ENCODE data around the gene CYSRT1.

The CYSRT1 gene, protein sequence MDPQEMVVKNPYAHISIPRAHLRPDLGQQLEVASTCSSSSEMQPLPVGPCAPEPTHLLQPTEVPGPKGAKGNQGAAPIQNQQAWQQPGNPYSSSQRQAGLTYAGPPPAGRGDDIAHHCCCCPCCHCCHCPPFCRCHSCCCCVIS

DNA sequence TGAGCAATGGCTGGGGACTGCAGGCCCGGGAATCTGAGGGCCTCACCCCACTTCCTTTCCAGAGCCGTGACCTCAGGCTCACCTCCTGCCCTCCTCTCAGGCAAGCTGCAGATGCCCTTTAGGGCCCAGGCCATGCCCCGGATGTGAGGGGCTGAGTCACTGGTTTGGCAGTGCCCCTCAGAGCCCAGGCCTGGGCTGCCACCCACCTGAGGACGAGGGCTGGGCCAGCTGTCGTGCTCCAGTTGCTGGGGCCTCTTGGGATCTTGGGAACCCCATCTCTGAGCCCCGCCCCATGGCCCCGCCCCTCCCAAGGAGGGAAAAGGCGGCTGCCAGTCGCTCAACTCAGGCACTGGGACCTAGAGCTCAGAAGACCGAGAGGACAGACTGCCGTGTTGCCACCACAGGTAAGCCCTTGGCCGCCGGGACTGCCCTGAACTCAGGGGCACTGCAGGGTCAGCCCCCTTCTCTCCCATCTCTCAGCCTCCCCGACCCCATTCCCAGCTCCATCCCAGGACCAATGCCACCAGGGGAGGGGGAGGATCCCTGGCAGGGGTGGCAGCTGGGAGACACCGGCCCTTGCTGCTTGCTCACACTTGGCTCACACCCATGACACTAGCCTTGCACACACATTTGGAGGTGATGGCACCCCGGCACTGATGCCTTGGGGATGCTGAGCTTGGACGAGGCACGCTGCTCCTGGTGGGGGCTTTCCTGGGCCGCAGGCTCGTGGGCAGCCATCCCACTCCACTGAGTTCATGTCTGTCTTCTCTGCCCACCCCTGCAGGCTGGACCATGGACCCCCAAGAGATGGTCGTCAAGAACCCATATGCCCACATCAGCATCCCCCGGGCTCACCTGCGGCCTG lies at the start of gene CYSRT1:
Gene CYSRT1, plus strand, starts transcription at position 345 of the 865 bp plus-strand sequence. Its CDS starts 448 bp downstream, at position 793.
- DNase-seq, result no peak

DNA sequence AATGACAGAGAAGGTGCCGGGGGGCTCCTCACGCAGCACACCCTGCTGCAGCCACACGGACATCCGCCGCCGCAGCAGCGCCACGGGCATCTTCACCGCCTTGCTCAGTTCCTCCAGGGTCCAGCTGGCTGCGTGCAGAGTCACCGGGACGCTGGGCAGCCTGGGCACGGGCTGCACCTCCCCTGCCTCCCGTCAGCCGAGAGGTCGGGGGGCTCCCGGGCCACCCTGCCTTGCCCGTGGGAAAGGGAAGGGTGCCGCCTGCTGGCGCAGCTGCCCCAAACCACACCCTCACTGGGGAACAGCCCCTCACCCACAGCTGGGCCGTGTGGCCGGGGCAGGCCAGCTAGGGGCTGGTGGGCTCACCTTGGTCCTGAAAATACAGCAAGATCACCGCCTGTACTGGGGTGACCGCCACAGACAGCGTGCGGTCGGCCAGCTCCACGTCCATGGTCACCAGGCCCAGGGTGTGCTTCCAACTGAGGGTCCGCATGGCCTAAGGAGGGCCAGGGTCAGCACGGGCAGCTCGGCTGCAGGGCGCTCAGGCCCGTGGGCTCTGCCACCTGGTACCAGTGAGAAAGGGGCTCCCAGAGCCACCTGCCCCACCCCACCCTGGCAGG lies 49.5 kb upstream of the CYSRT1 start:
- DNase-seq, result no peak

DNA sequence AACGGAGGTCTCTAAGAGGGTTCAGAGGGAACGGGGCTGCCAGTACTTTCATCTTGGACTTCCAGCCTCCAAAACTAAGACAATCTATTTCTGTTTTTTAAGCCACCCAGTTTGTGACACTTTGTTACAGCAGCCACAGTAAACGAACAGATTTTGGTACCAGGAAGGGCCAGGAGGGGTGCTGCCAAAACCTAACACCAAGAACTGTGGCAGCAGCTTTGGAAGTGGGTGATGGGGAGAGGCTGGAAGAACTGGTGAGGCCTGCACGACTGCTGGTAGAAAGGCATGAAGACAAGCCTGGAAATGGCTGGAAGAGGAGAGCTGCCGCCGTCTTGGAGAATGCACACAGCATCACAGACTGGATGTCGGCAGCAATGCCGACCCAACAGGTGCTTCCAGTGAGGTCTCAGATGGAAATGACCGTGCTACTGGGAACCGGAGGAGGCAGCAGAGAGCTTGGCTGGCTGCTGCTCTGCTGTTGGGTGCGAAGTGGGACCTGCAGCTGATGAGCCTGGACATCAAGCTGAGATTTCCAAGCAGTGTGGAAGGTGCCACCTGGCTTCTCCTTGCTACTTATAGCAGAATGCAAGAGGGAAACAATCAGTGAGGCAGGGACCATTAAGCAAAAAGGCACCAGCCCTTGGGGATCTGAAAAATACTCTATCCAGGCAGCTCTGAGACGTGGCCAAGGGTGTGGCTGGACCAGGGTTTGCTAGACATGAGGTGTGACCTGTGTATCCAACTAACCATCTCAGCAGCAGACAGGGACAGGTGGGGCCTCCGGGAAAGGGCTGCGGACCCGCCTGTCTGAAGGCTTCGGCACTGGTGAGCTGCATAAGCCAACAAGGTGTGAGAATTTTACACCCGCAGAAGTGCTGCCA lies 48.4 kb upstream of the CYSRT1 start:
- DNase-seq, result peak in 1 of 2 experiments; percentile 69

DNA sequence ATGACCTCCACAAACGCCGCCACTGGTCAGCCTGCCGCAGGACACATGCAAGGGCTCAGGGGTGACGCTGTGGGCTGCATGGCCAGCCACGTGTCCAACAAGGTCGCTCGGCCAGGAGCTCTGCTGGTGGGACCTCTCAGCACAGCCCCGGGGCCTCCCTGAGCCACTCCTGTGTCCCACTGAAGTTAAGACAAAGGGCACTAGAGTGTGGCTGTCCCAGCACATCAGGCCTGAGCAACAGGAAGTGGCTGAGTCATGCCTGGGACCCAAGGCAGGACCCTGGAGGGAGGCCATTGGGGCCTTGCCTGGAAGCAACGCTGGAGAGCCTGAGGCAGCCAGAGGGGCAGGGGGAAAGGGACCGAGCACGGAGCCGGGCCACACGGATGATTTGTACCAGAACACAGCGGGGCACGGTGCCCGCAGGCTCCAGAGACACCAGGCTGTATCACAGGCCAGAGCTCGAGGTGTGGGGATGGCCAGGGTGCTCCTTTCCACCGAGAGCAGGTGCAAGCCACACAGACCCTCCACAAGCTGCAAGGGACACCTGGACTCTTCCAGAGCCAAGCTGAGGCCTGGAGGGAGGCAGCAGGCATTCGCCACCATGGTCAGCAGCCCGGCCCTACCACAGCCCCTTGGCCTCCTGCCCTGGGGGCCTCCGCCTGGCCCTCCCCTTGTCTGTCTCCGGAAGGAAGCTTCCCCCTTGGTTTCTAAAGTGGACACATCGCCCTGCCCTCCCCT lies 46.6 kb upstream of the CYSRT1 start:
- no peak for DNase-seq

DNA sequence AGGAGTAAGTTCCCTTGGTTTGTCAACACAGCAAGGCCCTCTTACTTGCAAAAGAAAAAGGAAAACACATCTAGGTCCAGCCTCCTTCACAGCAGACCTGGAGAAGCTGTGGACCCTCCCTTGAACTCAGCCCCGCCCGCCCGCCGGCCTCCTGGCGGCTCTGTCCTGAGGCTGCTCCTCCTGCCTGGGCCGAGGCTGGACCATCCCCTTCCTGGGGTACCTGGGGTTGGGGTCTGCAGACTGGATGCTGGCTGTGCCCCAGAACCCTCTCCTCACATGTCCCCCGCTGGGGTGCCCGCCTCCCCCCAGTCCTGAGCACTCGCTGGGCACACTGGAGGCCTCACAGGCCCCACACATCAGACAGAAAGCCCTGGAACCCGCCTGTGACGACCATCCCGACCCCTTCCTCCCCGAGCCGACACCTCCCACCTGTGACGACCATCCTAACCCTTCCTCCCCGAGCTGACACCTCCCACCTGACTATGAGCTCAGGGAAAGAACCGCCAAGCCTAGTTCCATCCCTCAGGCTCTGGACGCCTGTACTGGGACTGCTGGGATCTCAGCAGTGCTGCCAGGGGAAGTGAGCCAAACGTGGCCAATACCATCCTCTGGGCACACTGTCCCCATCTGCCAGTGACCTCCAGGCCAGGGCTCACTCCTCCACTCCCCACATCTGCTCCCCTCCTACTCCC lies 45.9 kb upstream of the CYSRT1 start:
- no peak for DNase-seq

DNA sequence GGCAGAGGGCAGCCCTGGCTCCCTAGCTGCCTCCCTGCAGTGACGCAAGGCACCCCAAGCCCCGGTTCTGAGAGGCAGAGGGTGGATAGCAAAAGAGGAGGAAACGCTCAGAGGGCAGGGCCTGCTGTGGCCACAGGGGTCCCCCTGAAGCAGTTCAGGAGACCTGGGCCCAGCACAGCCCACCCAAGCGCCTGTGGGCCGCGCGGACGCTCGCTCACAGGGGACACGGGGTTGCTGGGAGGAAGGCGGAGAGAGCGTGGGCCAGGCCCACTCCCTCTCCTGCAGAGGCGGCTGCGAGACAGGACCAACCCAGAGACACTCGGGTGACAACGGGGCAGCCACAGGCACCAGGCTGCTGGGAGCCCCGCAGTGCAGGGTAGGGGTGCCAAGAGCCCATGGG lies 45.2 kb upstream of the CYSRT1 start:
- DNase-seq, result no peak

DNA sequence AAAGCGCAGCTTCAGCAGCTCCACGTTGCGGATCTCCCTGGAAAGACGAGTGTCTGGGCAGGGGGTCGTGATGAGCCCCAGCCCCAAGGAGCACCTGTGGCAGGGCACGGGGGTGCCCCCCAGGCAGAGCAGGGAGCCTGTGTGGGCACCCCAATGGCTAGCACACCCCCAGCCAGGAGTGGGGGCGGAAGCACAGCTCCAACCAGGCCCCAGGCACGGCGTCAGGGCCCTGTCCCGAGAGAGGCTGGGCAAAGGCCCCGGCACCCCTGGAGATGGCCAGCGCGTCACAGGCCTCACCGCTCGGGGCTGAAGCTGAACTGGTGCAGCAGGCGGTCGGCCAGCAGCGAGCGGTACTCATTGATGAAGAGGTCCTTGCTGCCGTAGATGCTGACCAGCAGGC lies 44.5 kb upstream of the CYSRT1 start:
- no peak for DNase-seq

DNA sequence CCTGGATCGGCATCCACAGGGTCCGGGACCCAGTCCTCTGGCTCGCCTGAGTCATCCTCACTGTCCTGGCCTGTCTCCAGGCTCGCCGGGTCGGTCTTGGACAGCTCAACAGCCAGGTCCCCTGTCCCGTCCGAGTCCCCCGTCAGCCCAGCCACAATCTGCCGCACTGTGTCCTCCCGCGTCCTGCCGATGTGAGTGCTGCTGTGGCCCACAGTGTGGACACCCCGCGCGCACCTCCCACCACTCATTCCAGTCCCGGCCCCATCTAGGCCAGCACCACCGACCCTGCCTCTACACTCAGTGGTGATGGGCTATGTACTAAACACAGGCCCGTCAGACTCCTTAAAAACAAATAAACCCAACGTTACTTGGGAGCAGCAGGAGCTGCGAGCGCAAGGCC lies 43.3 kb upstream of the CYSRT1 start:
- DNase-seq, result no peak

DNA sequence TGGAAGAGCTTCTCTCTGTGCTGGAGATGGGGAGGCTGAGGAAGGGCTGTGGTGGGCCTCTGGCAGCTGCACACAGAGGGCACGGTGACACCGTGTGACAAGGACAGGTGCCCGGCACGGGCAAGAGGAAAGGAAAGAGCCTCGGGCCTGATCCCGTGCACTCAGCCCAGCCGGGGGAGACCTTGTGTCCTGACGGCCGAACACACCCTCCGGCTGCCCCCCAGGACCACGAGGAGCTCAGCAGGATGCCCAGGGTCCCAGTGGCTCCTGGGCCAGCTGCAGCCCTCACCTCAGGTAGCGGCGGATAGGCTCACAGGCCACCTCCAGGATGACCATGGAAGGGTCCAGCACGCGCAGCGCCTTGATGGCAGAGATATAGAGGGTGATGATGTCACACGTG lies 42.1 kb upstream of the CYSRT1 start:
- DNase-seq, result no peak

DNA sequence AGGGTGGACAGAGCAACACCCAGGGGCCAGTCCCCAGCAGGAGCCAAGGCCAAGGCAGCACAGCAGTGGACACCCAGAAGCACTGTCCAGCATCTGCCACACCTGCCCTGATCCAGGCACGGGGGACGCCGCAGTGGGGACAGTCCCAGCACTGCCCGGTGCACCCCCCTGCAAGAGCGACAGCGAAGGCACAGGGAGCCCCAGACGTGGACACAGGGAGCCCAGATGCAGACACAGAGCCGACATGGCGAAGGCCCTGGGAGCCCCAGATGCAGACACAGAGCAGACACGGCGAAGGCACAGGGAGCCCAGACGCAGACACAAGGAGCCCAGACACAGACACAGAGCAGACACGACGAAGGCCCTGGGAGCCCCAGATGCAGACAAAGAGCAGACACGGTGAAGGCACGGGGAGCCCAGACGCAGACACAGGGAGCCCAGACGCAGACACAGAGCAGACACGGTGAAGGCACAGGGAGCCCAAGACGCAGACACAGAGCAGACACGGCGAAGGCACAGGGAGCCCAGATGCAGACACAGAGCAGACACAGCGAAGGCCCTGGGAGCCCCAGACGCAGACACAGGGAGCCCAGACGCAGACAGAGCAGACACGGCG lies 40.9 kb upstream of the CYSRT1 start:
- no peak for DNase-seq

DNA sequence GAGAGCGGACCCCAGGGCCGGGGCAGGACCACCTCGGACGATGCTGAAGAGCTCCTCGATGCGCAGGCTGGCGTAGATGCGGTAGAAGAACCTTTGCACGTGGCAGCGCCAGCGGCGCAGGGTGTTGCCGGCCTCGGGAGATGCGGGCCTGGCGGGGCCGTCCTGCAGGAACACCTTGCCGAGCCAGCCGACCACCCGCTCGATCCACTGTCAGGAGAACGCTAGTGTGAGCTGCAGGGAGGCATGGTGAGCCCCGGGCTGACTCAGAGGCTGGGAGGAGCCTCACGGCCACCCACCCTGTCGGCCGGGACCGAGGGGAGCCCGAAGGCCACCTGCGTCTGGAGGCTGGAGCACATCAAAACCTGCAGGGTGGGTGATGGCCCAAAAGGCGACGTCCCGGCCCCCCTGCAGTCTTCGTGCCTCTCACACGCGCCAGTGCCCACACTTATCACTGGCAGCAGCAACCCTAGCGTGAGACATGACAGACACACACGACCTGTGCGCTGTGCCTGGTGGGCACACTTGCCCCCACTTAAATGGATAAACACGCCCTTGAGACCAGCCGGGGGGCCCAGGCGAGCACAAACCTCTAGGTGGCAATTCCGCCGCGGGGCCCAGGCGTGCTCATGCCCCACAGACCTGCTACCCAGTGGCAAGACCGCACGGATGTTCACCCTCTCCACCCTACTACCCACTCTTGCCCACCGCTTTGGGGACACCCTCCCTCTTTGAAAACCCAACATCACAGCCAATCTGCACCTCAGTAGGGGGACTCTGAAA lies 39.9 kb upstream of the CYSRT1 start:
- no peak for DNase-seq

DNA sequence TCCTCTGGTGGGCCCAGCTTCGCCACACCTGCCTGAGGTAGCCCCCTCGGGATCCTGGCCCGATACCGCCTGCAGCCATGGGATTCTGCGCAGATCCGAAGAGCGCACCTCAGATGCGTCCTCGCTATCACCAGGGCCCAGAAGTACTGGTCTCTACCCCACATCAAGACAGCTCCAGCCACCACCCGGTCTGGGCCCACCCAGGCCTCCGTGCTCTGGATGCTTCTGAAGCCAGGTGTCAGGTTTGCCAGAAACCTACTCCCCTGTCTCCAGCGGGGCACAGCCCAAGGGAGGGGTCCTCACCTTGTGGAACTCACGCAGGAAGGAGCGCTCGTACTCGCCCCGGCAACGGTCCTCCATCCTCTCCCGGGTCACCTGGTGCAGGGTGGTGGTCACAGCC lies 39.1 kb upstream of the CYSRT1 start:
- no peak for DNase-seq

DNA sequence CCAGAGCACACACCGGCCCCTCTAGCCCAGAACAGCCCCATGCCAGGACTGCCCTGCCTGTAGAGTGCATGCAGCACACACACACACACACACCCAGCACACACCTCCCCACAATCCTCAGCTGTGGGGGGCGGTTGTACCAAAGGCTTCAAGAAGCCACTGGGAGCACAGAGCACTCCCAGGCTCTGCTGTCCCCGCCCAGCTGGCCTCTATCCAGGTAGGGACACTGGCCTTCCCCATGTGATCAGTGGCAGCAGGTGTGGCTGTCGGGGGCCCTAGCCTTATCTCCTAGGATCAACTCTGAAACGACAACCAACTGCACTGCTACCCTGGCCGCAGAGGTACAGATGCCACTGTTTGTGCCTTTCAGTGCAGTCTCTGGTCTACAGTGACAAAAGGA lies 38.6 kb upstream of the CYSRT1 start:
- DNase-seq, result no peak

DNA sequence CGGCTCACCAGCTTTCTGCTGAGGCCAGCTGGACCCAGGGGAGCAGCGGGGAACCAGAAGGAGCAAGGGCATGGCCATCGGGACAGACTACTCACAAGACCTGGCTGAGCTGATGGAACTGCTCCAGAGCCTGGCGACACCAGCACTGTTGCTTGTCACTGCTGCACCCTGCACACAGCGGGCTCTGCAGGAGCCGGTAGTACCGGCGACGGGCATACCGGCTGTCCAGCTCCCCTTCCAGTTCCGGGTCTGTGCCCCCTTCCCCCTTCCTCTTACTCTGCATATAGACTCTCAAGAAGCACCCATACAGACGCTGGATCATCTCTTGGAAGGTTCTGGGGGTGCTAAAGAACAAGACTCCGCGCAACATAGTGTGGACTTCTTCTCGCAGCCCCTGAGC lies 37.6 kb upstream of the CYSRT1 start:
- DNase-seq, result no peak

DNA sequence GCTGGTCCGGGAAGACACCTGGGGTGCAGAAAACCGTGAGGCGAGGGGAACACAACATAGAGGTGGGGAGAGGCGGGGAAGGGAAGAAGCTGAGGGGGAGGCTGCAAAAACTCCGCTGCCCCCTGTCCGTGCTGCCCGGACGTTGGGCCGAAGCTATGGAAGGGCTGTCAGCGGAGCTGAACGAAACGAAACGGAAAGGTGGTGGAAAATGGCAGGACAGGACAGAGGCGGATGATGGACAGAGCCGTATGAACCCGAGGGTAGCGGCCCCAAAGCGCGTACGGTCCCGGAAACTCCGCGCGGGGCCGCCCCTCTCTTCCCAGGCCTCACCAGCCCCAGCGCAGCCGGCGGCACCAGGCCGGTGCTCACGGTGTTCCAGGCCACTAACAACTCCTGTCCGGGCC lies 36.9 kb upstream of the CYSRT1 start:
- no peak for DNase-seq

DNA sequence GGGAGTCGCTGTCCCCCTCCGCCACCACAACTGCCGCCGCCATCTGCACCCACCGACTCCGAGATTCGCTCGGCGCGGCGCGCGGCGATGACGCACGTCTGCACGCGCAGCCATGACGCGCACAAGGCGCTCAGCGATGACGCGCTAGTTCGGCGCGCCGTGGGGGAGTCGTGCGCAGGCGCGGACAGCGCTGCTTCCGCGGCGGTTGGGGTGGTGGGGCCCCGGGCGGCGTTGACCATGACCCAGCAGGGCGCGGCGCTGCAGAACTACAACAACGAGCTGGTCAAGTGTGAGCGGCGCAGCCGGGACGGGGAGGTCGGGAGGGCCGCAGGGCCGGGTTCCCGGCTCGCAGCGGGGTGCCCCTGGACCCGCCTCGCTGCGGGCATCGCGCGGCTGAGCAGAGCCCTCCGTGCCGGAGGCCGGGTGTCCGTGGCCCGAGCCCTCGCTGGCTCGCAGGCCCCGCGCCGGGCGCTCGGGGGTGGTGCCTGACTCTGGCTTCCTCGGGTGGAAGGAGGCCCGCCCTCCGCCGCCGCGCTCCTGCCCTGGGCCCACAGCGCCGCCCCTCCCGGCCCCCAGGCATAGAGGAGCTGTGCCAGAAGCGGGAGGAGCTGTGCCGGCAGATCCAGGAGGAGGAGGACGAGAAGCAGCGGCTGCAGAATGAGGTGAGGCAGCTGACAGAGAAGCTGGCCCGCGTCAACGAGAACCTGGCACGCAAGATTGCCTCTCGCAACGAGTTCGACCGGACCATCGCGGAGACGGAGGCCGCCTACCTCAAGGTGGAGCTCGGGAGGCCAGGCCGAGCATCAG lies 36.3 kb upstream of the CYSRT1 start, which contains the start of the genes ANAPC2 and SSNA1:
Gene ANAPC2, minus strand, starts transcription at position 71 of the 807 bp plus-strand sequence. Its CDS starts 28 bp downstream, at position 43.
Gene SSNA1, plus strand, starts transcription at position 187 of the 807 bp plus-strand sequence. Its CDS starts 51 bp downstream, at position 238.
- DNase-seq, result peak; percentile 56 to 89

DNA sequence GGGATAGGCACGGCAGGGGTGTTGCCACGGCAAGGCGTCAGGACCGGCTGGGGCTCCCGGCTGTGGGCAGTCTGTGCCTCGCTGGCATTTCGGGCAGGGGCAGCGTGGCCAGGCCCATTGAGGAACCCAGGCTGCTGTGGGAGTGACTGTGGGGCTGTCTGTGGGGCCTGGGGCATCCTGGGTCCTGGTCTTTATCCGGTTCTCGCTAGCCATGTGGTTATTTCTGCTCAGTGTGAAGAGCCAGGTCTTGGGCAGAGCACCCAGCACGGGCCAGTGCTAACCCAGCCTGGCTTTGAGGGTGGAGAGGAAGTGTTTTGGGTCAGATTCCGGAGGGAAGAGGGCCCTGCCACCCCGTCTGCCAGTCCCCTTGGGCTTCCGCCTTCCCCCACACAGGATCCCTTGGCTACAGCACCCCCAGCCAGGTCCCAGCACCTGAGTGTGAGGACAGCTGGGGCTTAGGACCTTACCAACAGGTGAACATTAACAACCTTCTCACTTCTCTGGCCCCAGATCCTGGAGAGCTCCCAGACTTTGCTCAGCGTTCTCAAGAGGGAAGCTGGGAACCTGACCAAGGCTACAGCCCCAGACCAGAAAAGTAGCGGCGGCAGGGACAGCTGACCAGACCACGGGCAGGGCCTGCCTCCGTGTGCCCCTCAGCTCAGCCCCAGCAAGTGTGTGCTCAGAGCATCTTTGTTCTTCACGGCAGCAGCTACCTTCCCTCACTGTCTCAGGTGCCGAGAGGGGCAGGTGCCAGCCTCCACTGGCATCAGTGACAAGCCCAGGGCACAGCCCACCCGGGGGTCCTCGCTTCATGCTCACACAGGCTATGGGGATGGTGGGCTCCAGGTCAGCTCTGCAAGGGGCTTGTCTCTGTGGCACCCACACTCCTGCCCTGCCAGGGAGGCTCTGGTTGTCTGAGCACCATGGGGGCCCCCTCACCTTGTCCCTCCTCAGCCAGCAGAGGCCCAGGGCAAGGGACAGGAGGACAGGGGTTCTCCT lies 35.4 kb upstream of the CYSRT1 start:
- DNase-seq, result no peak

DNA sequence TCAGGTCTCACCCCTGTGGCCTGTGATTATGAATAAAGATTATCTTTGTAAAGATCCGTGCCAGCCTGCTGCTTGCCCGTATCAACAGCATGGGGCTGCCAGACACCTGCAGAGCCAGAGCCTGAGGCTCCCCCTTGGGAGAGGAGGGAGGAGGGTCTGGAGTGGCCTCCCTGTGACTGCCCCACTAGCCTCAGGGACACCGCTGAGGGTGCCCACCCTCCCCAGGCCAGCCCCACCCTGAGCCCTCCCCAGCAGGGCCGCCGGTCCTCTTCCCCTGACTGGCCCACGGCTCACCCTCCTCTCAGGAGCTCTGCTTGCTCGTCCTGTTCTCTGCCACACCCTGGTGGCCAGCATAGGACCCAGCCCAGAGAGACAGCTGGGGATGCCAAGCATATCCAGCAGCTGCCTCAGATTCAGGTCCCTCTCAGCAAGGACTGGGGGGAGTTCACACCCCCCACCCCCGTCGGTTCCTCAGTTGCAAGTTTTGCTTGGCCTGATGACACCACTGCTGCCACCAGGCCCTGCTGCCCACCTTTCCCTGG lies 34.6 kb upstream of the CYSRT1 start:
- no peak for DNase-seq
